Mucosa of rectum (tissue), 2 donors: ENCODE data around the gene PRXL2C.
A peak's percentile ranks its signal among the peaks of the same experiment; 100 is the strongest.
"Not testable (repeated sequence)": the region's sequence is repeated elsewhere in the genome, so short reads cannot be mapped to it uniquely, and the experiment has no call there.

Experiments
- H3K27ac ChIP-seq, 2 donors: one replicate each; pipeline ENCODE4 v1.7.0; 2013; ENCODE audit warnings: inconsistent platforms in 2 of 2, low read depth in 2 of 2, low read length in 2 of 2
- H3K27me3 ChIP-seq, 2 donors: one replicate each; pipeline ENCODE4 v1.7.0; 2013; ENCODE audit warnings: low read length in 2 of 2; ENCODE audit not compliant: control insufficient read depth in 2 of 2, insufficient read depth in 2 of 2
- H3K36me3 ChIP-seq, 2 donors: one replicate each; pipeline ENCODE4 v1.7.0; 2013; ENCODE audit warnings: low read length in 2 of 2; ENCODE audit not compliant: control insufficient read depth in 2 of 2, insufficient read depth in 2 of 2
- H3K4me1 ChIP-seq, 2 donors: one replicate each; pipeline ENCODE4 v1.7.0; 2013; ENCODE audit warnings: low read length in 2 of 2, mild to moderate bottlenecking in 1 of 2; ENCODE audit not compliant: control insufficient read depth in 2 of 2, insufficient read depth in 2 of 2
- H3K4me3 ChIP-seq, 2 donors: one replicate each; pipeline ENCODE4 v1.7.0; 2013; ENCODE audit warnings: low read length in 2 of 2
- H3K9ac ChIP-seq, 2 donors: one replicate each; pipeline ENCODE4 v1.7.0; 2013; ENCODE audit warnings: low read length in 2 of 2, low read depth in 1 of 2, mild to moderate bottlenecking in 1 of 2
- H3K9me3 ChIP-seq, 2 donors: one replicate each; pipeline ENCODE4 v1.7.0; 2013; ENCODE audit warnings: low read length in 2 of 2; ENCODE audit not compliant: control insufficient read depth in 2 of 2
- donor health status: healthy.
- donor health status: Normal muscosa, but diverticular disease.

The PRXL2C gene

DNA sequence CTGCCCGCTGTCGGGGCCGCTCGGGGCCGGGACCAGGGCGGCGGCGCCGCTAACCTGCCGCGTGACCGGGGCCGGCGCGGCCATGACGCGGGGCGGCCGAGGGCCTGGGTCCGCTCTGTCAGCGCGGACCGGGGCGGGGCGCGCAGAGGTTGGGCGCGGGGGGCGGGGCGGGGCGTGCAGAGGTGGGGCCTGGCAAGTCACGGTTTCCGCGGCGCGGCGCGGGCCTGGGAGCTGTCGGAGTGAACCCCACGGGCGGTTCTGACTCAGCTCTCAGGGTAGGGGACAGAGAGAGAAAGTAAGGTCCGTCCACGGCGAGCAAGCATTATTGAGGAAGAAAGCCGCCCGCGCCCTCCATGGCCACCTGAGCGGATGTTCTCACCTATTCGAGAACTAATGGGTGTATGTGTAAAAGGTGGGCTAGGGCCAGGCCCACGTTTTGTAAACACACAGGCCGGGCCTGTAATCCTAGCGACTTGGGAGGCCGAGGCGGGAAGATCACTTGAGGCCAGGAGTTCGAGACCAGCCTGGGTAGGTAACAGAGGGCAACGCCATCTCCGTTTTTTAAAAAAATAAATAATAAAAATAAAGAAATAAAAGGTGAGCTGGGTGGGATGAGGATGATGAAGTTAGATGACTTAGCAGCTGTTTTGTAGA is at the start of gene PRXL2C:
PRXL2C (minus strand) TSS at position 120 of the 654 bp plus-strand sequence; CDS start at position 84, 36 bp downstream.
- H3K27ac ChIP-seq, result peak within 1 kb of the TSS; percentile 85 to 87
- peaks cover 0 to 11% of the 10 kb centered on the region in 2 donors for H3K4me1 ChIP-seq
- H3K36me3 ChIP-seq, result no peaks in the 10 kb centered on the region
- no peaks in the 10 kb centered on the region for H3K27me3 ChIP-seq
- peak within 1 kb of the TSS; percentile 73 to 76 for H3K9ac ChIP-seq
- H3K4me3 ChIP-seq, result peak within 1 kb of the TSS; percentile 66 to 81
- no peaks in the 10 kb centered on the region for H3K9me3 ChIP-seq

- not testable (repeated sequence) for H3K27ac ChIP-seq, H3K27me3 ChIP-seq, H3K36me3 ChIP-seq, H3K9ac ChIP-seq, H3K9me3 ChIP-seq, H3K4me3 ChIP-seq, H3K4me1 ChIP-seq
Measured at GRCh38 chr9:96700721-96701375, 45.7 kb upstream of the PRXL2C start.

DNA sequence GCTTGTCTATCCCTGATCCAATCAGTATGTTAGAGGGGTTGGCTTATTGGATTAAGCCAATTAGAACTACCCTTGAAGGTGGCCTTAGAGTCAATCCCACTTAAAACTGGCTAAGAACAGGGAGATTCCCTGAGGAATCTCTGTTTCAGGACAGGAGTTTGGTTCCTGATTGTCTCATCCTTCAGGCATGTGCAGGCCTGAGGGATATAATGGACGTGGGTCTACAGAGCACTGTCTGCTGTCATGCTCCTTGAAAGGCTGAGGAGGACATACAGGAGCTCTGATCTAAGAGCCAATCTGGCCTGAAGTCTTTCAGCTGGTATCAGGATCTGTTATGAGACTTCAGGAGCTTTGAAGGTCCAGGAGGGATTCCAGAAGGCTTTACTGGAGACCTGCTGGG is 36.2 kb upstream of the PRXL2C start:
- Histone ChIP-seq H3K9me3 (no peaks in the 10 kb centered on the region), H3K27ac (no peak overlapping the region), H3K4me1 (peaks cover 0 to 3% of the 10 kb centered on the region in 2 donors)

DNA sequence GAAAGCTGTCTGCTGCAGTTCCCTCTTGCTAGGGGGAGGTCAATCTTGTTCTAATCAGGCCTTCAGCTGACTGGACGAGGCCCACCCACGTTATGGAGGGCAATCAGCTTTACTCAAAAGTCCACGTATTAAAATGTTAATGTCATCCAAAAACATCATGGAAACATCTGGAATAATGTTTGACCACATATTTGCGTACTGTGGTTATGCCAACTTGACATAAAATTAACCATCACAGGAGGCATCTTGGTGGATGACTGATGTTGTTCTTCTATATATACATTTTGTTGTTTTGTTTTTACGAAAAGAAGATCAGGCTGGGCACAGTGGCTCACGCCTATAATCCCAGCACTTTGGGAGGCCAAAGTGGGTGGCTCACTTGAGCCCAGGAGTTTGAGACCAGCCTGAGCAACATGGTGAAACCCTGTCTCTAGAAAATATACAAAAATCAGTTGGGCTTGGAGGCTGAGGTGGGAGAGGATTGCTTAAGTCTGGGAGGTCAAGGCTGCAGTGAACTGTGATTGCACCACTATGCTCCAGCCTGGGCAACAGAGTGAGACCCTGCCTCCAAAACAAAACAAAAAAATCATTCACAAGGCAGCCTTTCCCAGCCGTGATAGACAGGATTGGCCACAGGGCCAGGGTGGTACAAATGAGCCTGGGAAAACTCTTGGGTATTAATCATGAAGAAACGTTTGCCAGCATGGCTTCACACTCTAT is 33.8 kb upstream of the PRXL2C start:
- H3K9me3 ChIP-seq, result no peaks in the 10 kb centered on the region
- H3K9ac ChIP-seq, result no peak overlapping the region
- no peak overlapping the region for H3K27ac ChIP-seq
- H3K27me3 ChIP-seq, result no peaks in the 10 kb centered on the region
- H3K4me1 ChIP-seq, result peaks cover 0 to 3% of the 10 kb centered on the region in 2 donors
- H3K36me3 ChIP-seq, result no peaks in the 10 kb centered on the region
- no peak overlapping the region for H3K4me3 ChIP-seq

More for the DNA sequence above, 36.2 kb upstream of the PRXL2C start:
- Histone ChIP-seq H3K9ac (no peak overlapping the region), H3K36me3 (no peaks in the 10 kb centered on the region), H3K4me3 (no peak overlapping the region), H3K27me3 (no peaks in the 10 kb centered on the region)

DNA sequence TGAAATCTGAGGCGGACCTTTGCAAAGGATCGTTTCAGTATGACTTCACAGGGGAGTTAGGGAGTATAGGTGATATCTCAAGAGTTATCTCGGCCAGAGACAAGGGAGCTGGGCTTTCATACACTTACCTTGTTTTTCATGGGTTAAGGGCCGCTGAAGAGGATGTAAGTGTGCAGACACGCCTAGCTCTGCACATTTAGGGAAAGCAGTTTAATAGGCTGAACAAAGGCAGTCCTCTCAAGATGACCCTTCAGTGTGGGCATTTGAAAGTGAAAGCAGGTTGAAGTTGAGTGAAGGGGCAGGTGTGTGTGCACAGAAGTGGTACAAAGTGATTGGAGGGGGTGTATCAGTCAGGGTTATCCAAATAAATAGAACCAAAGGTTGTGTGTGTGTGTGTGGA is 33.1 kb upstream of the PRXL2C start:
- no peaks in the 10 kb centered on the region for H3K27me3 ChIP-seq
- no peak overlapping the region for H3K9ac ChIP-seq
- H3K4me1 ChIP-seq, result peaks cover 0 to 3% of the 10 kb centered on the region in 2 donors
- H3K36me3 ChIP-seq, result no peaks in the 10 kb centered on the region
- no peaks in the 10 kb centered on the region for H3K9me3 ChIP-seq
- H3K4me3 ChIP-seq, result no peak overlapping the region
- H3K27ac ChIP-seq, result no peak overlapping the region

DNA sequence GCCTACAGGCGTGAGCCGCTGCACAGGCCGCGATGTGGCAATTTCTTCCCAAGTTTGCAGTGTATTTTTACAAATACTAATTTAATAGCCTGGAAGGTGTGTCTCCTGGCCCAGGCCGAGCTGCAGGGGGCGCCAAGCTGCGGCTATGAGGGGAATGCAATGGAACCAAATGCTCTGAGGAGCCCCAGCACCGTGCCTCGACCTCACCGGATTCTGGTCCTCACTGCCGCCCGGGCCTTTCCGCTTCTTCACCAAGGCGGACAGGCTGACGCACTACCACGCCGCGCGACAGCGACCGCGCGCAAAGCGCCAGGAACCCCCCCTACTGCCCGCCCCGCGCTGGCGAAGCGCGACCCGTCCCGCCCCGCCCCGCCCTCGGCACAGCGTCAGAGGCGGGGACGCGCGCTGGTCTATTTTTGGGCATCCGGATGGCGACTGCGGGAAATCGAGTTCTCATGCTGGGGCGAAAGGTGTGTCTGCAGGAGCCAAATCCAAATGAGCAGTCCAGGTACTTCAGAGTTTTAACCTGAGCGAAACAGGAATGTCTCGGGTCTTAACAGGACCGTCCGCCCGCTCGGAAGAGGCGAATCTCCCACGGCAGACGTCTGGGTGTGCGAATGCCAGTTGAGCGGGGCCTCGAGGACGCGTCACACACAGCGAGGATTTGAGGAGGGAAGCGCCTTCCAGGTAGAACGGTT is 31.7 kb upstream of the PRXL2C start:
- Histone ChIP-seq H3K9ac (peak overlapping the region in 1 of 2 donors; percentile 36), H3K36me3 (no peaks in the 10 kb centered on the region), H3K4me1 (peaks cover 0 to 3% of the 10 kb centered on the region in 2 donors), H3K27me3 (no peaks in the 10 kb centered on the region), H3K9me3 (no peaks in the 10 kb centered on the region), H3K27ac (peak overlapping the region in 1 of 2 donors; percentile 15), H3K4me3 (peak overlapping the region; percentile 63 to 78)

DNA sequence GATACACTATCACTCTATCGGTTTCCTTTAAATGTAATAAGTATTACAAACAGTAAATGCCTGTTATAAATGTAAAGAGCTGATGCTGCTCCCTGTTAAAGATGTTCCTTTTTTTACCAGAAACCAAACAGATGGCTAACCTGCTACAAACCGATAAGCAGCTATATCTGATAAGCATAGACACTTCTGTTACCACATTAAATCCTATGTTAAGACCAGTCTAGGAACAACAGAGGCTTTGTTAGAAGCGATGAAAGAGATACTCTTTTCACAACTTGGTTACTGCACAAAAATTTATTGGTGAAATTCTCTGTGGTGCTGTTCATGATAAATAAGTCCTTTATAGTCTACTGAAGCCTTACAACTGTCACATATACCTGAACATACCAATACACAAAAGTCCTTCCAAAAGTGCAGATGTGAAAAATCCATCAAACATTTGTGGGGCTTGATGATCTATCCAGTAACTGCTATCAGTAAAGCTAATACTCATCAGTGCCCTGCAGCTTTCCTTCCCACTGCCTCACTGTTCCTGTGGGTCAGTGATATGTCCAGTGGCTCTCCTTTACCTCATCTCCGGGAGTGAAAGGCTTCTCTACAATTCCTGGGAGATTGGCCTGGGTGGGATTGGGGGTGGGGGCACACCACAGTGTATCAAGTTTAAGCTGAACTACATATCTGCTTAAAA is 25.8 kb upstream of the PRXL2C start:
- H3K27me3 ChIP-seq, result no peaks in the 10 kb centered on the region
- no peaks in the 10 kb centered on the region for H3K4me1 ChIP-seq
- no peaks in the 10 kb centered on the region for H3K9me3 ChIP-seq
- H3K27ac ChIP-seq, result no peak overlapping the region
- H3K4me3 ChIP-seq, result no peak overlapping the region
- no peak overlapping the region for H3K9ac ChIP-seq
- H3K36me3 ChIP-seq, result no peaks in the 10 kb centered on the region

DNA sequence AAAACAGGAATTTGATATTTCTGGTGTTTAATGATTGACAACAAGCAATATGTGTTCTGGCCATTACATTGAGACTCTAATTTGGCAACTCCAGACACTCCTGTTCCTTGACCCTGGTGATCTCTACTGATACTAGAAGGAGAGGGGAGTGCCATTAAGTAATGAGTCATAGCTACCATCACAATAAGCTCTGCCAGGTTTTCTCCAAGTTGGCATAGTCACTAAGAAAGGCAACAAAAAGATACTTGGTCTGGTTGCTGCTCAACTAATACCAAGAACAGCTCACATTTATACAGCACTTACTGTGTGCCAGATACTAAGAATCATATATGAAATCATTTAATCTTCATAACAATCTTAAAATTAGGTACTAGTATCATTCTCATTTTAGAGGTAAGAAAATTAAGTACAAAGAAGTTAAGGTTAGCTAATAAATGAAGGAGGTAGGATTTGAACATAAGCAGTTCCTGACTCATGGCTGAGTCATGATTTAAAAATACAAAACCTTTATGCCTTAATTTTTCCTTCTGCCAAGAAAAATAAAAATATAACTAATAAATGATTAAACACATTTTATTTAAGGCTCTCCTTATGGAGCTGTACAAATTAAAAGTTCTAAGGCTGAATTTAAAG is 19.9 kb upstream of the PRXL2C start:
- Histone ChIP-seq H3K9me3 (no peaks in the 10 kb centered on the region), H3K9ac (no peak overlapping the region), H3K4me1 (no peaks in the 10 kb centered on the region), H3K36me3 (no peaks in the 10 kb centered on the region), H3K4me3 (no peak overlapping the region), H3K27me3 (no peaks in the 10 kb centered on the region), H3K27ac (no peak overlapping the region)

DNA sequence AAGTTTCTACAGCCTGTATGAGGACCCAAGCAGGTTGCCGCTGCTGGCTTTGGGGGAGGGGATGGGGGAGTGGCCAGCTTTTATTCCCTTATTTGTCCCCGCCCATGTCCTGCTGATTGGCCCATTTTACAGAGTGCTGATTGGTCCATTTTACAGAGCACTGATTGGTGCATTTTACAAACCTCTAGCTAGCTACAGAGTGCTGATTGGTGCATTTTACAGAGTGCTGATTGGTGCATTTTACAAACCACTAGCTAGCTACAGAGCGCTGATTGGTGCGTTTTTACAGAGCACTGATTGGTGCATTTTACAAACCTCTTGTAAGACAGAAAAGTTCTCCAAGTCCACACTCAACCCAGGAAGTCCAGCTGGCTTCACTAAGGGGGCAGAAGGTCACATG is 18.7 kb upstream of the PRXL2C start:
- H3K9me3 ChIP-seq, H3K27ac ChIP-seq, H3K4me1 ChIP-seq, H3K36me3 ChIP-seq, H3K9ac ChIP-seq, H3K4me3 ChIP-seq, H3K27me3 ChIP-seq: not testable (repeated sequence)
